A673 (cell line): ENCODE results near the gene PHACTR4.

Experiments used
- EZH2 ChIP-seq: fragments of 200-600 bp; sonication (generic); IDR thresholded peaks from 2 replicates; pipeline ENCODE4 v1.6.1; 2017; ENCODE audit warnings: borderline replicate concordance, low read depth, mild to moderate bottlenecking, mixed read lengths, antibody characterized with exemption, low read length; ENCODE audit not compliant: poor library complexity, severe bottlenecking
- TF ChIP-seq, protein P1 (sequence below): fragments of 300-800, 200-600 bp; sonication (generic); conservative IDR thresholded peaks from 2 replicates; pipeline ENCODE4 v1.5.1; 2017; ENCODE audit warnings: low read depth, mild to moderate bottlenecking, antibody characterized with exemption, low read length, moderate library complexity, mixed read lengths

DNA sequence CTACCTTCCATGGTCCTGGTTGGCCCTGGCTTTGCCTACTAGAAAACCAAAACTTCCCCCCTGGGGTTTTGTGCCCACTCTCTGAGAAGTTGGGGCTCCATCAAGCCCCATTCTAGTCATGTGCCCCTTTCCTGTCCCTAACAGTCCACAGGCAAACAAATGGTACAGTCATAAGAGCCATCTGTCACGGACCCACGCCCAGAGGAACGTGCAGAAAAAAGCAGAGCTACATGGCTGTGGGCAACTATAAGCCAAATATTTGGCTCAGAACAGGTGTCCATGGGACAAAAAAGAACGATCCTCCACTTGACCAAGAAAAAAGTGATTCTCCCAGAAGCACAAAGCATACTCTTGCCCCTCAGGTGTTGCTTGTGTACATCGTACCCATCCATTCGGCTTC lies 168.7 kb downstream of the PHACTR4 start:
- TF ChIP-seq, protein P1, sequence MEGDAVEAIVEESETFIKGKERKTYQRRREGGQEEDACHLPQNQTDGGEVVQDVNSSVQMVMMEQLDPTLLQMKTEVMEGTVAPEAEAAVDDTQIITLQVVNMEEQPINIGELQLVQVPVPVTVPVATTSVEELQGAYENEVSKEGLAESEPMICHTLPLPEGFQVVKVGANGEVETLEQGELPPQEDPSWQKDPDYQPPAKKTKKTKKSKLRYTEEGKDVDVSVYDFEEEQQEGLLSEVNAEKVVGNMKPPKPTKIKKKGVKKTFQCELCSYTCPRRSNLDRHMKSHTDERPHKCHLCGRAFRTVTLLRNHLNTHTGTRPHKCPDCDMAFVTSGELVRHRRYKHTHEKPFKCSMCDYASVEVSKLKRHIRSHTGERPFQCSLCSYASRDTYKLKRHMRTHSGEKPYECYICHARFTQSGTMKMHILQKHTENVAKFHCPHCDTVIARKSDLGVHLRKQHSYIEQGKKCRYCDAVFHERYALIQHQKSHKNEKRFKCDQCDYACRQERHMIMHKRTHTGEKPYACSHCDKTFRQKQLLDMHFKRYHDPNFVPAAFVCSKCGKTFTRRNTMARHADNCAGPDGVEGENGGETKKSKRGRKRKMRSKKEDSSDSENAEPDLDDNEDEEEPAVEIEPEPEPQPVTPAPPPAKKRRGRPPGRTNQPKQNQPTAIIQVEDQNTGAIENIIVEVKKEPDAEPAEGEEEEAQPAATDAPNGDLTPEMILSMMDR: no peak
- TF ChIP-seq EZH2: no peak
